ENCODE measurements around the gene PCDHGA11.
"Not testable (repeated sequence)": the region's sequence is repeated elsewhere in the genome, so short reads cannot be mapped to it uniquely, and the experiment has no call there.

DNA sequence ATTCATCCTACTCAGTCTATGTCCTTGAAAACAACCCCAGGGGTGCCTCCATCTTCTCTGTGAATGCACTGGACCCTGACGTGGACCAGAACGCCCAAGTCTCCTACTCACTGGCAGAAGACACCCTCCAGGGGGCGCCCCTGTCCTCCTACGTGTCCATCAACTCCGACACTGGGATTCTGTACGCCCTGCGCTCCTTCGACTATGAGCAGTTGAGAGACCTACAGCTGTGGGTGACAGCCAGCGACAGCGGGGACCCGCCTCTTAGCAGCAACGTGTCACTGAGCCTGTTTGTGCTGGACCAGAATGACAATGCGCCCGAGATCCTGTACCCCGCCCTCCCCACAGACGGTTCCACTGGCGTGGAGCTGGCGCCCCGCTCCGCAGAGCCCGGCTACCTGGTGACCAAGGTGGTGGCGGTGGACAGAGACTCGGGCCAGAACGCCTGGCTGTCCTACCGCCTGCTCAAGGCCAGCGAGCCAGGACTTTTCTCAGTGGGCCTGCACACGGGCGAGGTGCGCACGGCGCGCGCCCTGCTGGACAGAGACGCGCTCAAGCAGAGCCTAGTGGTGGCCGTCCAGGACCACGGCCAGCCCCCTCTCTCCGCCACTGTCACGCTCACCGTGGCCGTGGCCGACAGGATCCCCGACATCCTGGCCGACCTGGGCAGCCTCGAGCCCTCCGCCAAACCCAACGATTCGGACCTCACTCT, 45.3 kb upstream of the PCDHGA11 start:
- TF ChIP-seq, protein P1, sequence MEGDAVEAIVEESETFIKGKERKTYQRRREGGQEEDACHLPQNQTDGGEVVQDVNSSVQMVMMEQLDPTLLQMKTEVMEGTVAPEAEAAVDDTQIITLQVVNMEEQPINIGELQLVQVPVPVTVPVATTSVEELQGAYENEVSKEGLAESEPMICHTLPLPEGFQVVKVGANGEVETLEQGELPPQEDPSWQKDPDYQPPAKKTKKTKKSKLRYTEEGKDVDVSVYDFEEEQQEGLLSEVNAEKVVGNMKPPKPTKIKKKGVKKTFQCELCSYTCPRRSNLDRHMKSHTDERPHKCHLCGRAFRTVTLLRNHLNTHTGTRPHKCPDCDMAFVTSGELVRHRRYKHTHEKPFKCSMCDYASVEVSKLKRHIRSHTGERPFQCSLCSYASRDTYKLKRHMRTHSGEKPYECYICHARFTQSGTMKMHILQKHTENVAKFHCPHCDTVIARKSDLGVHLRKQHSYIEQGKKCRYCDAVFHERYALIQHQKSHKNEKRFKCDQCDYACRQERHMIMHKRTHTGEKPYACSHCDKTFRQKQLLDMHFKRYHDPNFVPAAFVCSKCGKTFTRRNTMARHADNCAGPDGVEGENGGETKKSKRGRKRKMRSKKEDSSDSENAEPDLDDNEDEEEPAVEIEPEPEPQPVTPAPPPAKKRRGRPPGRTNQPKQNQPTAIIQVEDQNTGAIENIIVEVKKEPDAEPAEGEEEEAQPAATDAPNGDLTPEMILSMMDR (IDR thresholded peaks at IDR 0.05; ENCODE audit: insufficient read depth, low read length, poor library complexity, severe bottlenecking), result not testable (repeated sequence)
- TF ChIP-seq EZH2phosphoT487 (conservative IDR thresholded peaks at IDR 0.05; ENCODE audit: low read length), result not testable (repeated sequence)
